SK-N-SH (cell line): ENCODE measurements around the gene KIDINS220. TPM values are rescaled to one million over a fixed set of nuclear protein-coding genes. Genes with fewer than 3 reads are reported as not detected.
A peak's percentile ranks its signal among the peaks of the same experiment; 100 is the strongest.

ENCODE experiments used
- CTCF ChIA-PET: fragments of 300-600, 350-600 bp; formaldehyde crosslinking; extraction: SDS; loops from one replicate; lab custom pipeline; 2021; lab: Yijun Ruan, JAX
- POLR2A ChIA-PET: fragments of 350-600 bp; sonication (Branson Sonifier 250); formaldehyde crosslinking; extraction: SDS; loops from one replicate; lab custom pipeline; 2020; ENCODE audit warnings: antibody characterized with exemption, inconsistent platforms; lab: Yijun Ruan, JAX
- DNase-seq: peaks from one replicate; pipeline ENCODE4 v3.0.0; 2012
- H2AFZ ChIP-seq: fragments of 200-600 bp; sonication (generic); 2 replicates; pipeline ENCODE4 v1.8.1; 2016; ENCODE audit warnings: antibody characterized with exemption, mild to moderate bottlenecking, low read depth
- H3F3A ChIP-seq: fragments of 200-600 bp; sonication (generic); replicated peaks from 2 replicates; pipeline ENCODE3; 2016; ENCODE audit warnings: antibody characterized with exemption, mild to moderate bottlenecking; ENCODE audit not compliant: insufficient read depth
- H3K27ac ChIP-seq, 2 experiments: fragments of 200-500 bp in 1 of 2; fragments of 200-600 bp in 1 of 2; sonication (Bioruptor generic) in 1 of 2; sonication (generic), shearing (Covaris generic) in 1 of 2; 2 replicates each; pipeline versions ENCODE4 v1.5.1 to v1.6.1; 2014 to 2016; ENCODE audit warnings: low read depth in 2 of 2, inconsistent platforms in 1 of 2, low read length in 1 of 2, mild to moderate bottlenecking in 1 of 2, mixed read lengths in 1 of 2
- H3K27me3 ChIP-seq: fragments of 200-600 bp; sonication (generic), shearing (Covaris generic); 2 replicates; pipeline ENCODE4 v1.6.1; 2016; ENCODE audit warnings: mixed run types; ENCODE audit not compliant: insufficient read depth
- H3K36me3 ChIP-seq, 2 experiments: fragments of 200-500 bp in 1 of 2; fragments of 200-600 bp in 1 of 2; sonication (Bioruptor generic) in 1 of 2; sonication (generic) in 1 of 2; replicated peaks in 1 of 2; 2 replicates each; pipeline versions ENCODE3 to v1.5.1; 2014 to 2016; ENCODE audit warnings: low read length in 1 of 2, mild to moderate bottlenecking in 1 of 2; ENCODE audit not compliant: insufficient read depth in 2 of 2, control insufficient read depth in 1 of 2
- H3K4me1 ChIP-seq, 2 experiments: fragments of 200-500 bp in 1 of 2; fragments of 200-600 bp in 1 of 2; sonication (Bioruptor generic) in 1 of 2; sonication (generic), shearing (Covaris generic) in 1 of 2; 2 replicates each; pipeline versions ENCODE4 v1.5.1 to v1.6.1; 2014 to 2016; ENCODE audit warnings: low read depth in 1 of 2, low read length in 1 of 2, mixed run types in 1 of 2; ENCODE audit not compliant: insufficient read depth in 2 of 2, control insufficient read depth in 1 of 2
- H3K4me2 ChIP-seq: fragments of 200-600 bp; sonication (generic), shearing (Covaris generic); 2 replicates; pipeline ENCODE4 v1.6.1; 2017; ENCODE audit warnings: mixed run types
- H3K4me3 ChIP-seq, 2 experiments: fragments of 200-500 bp in 1 of 2; fragments of 200-600 bp in 1 of 2; sonication (Bioruptor generic) in 1 of 2; sonication (generic), shearing (Covaris generic) in 1 of 2; 2 replicates each; pipeline versions ENCODE4 v1.5.1 to v1.8.1; 2014 to 2016; ENCODE audit warnings: low read depth in 2 of 2, inconsistent platforms in 1 of 2, low read length in 1 of 2, mild to moderate bottlenecking in 1 of 2, mixed read lengths in 1 of 2, moderate library complexity in 1 of 2
- H3K79me2 ChIP-seq: fragments of 200-600 bp; sonication (generic); 2 replicates; pipeline ENCODE4 v1.8.1; 2017; ENCODE audit warnings: mild to moderate bottlenecking; ENCODE audit not compliant: insufficient read depth
- H3K9ac ChIP-seq: fragments of 200-600 bp; sonication (generic); 2 replicates; pipeline ENCODE4 v1.6.1; 2017; ENCODE audit warnings: mixed run types
- H3K9me2 ChIP-seq: fragments of 200-600 bp; sonication (generic); 2 replicates; pipeline ENCODE4 v1.6.1; 2017; ENCODE audit warnings: mixed run types
- H3K9me3 ChIP-seq: fragments of 200-600 bp; sonication (generic); 2 replicates; pipeline ENCODE4 v1.6.1; 2017; ENCODE audit warnings: mixed run types, mild to moderate bottlenecking, moderate library complexity
- H4K20me1 ChIP-seq: fragments of 200-600 bp; sonication (generic); 2 replicates; pipeline ENCODE4 v1.6.1; 2017; ENCODE audit warnings: mild to moderate bottlenecking, mixed run types; ENCODE audit not compliant: insufficient read depth
- CHD2 ChIP-seq: fragments of 150-350 bp; IDR thresholded peaks from 2 replicates; pipeline ENCODE4 v1.6.1; 2018; ENCODE audit warnings: low read length; ENCODE audit not compliant: partially characterized antibody
- CTCF ChIP-seq: fragments of 200-600 bp; sonication (generic); IDR thresholded peaks from 2 replicates; pipeline ENCODE4 v1.6.1; 2017; ENCODE audit warnings: antibody characterized with exemption, mild to moderate bottlenecking, moderate library complexity
- FOXM1 ChIP-seq: IDR thresholded peaks from 2 replicates; pipeline ENCODE4 v1.4.0; 2012; ENCODE audit warnings: low read depth, mild to moderate bottlenecking
- GABPA ChIP-seq: IDR thresholded peaks from 2 replicates; pipeline ENCODE4 v1.4.0; 2012; ENCODE audit warnings: low read depth, mild to moderate bottlenecking
- IRF3 ChIP-seq: fragments of 150-350 bp; IDR thresholded peaks from 2 replicates; pipeline ENCODE4 v1.6.1; 2016; ENCODE audit warnings: mild to moderate bottlenecking, low read depth, low read length
- MXI1 ChIP-seq: IDR thresholded peaks from 2 replicates; pipeline ENCODE4 v1.6.1; 2012; ENCODE audit warnings: mild to moderate bottlenecking, low read depth, low read length, improper control_type of control experiment
- RAD21 ChIP-seq: IDR thresholded peaks from 2 replicates; pipeline ENCODE4 v1.6.1; 2012; ENCODE audit warnings: mild to moderate bottlenecking, low read length
- RCOR1 ChIP-seq: fragments of 150-350 bp; IDR thresholded peaks from 2 replicates; pipeline ENCODE4 v1.6.1; 2017; ENCODE audit warnings: antibody characterized with exemption, low read length
- SMC3 ChIP-seq: IDR thresholded peaks from 2 replicates; pipeline ENCODE4 v1.6.1; 2012; ENCODE audit warnings: low read depth, low read length, improper control_type of control experiment
- ZBTB33 ChIP-seq: IDR thresholded peaks from 2 replicates; pipeline ENCODE4 v1.4.0; 2012; ENCODE audit warnings: low read depth, borderline replicate concordance
- WGBS: methylation state at CpG from one replicate; pipeline ENCODE4 v1.1.6; 2017; ENCODE audit warnings: low lambda C conversion rate; 5-methylcytosine and 5-hydroxymethylcytosine counted together
- polyA plus RNA-seq, 3 experiments: library from polyadenylated mRNA; depleted of rRNA; stranded (reverse); fragments of >200 nt; gene quantifications; 2 replicates each; pipeline ENCODE4 v1.2.3, GENCODE V29; 2012

KIDINS220 gene
- polyA plus RNA-seq, 1 of the 3 experiments (the other 2 are of a cell fraction): 18.2 TPM

- H3K36me3 ChIP-seq: peaks cover 0 to 20% of the 10 kb centered on the region in 2 experiments
- H3K79me2 ChIP-seq: peaks cover 40% of the 10 kb centered on the region
- H3K4me1 ChIP-seq: peaks cover under 1 to 16% of the 10 kb centered on the region in 2 experiments; a peak in 3 of 4 replicates
- H3K27ac ChIP-seq: peak overlapping the region; percentile 62 to 74; a peak in 3 of 4 replicates
- POLR2A ChIA-PET: no interaction called here
- TF ChIP-seq IRF3 (no peak), SMC3 (peak; percentile 98), MXI1 (peak; percentile 29; the same call in 1 of the 2 replicates), CHD2 (peak; percentile 8), FOXM1 (no peak), CTCF (peak; percentile 95), ZBTB33 (no peak), GABPA (no peak), RAD21 (peak; percentile 96), RCOR1 (peak; percentile 70; the same call in 1 of the 2 replicates)
- no peaks in the 10 kb centered on the region for H3K27me3 ChIP-seq
- peak overlapping the region; percentile 92 for H3K4me2 ChIP-seq
- peak overlapping the region; percentile 98 to 100 for H3K4me3 ChIP-seq
- no peak overlapping the region; the same call in 1 of the 2 replicates for H2AFZ ChIP-seq
- peaks cover 33% of the 10 kb centered on the region for H4K20me1 ChIP-seq
- H3K9me2 ChIP-seq: no peaks in the 10 kb centered on the region
- WGBS: under 1% methylated on average over 29 of the region's 50 CpGs
- no peaks in the 10 kb centered on the region; the same call in 1 of the 2 replicates for H3K9me3 ChIP-seq
- peak; percentile 95 for DNase-seq
- H3K9ac ChIP-seq: peak overlapping the region; percentile 92; the same call in 1 of the 2 replicates
- peaks cover 30% of the 10 kb centered on the region for H3F3A ChIP-seq
- CTCF ChIA-PET: interaction anchor here (1.3 to 1.9 kb wide), 5 partner anchors 75 to 1588 kb away, joined by 3 to 24 read pairs (median 6); no protein-coding TSS in a partner anchor
These were observed 151.6 kb downstream of the KIDINS220 start for GRCh38 chr2:8685697-8686358.
